Hematopoietic multipotent progenitor cell treated with erythropoietin and hydrocortisone succinate and interleukin-3 and kit ligand, for 4 days (in vitro differentiated cells): ENCODE results near the gene C3.
"Not testable (repeated sequence)": the region's sequence is repeated elsewhere in the genome, so short reads cannot be mapped to it uniquely, and the experiment has no call there.

ENCODE experiments used
- DNase-seq: peaks from one replicate; pipeline ENCODE4 v3.0.0-alpha.2; 2015

C3 gene

DNA sequence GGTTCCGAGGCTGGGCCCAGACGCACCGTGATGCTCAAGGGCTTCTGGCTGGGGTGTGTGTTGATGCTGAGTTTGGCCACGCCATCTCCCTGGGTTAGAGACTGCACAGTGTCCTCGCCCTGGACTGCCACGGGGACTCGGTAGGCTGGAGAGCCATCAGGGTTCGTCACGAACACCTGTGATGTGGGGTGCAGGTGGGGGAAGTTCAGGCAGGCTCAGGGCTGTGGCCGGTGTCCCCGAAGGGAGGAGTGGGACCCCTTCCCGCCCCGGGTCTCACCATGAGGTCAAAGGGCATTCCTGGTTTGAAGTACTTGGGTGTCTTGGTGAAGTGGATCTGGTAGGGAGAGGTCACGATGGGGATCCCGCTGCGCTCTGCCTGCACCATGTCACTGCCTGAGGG is 8.2 kb downstream of the C3 start:
- DNase-seq: no peak

DNA sequence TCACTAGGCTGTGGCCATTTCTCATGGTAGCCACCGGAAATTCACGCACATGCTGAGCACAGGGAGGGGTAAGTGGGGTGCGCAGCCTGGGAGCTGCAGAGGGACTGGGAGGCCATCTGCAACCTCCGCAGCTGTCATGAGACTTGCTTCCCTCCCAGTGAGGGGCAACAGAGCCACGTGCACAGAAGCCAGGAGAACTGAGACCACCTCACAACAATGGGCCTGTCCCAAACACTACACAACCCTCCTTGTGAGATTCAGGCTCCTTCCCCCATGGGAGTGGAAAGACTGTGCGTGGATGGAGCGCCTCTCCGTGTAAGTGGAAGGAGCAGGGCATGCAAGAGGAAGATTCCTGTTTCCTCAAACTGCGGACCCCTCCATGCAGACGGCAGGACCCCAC is 8.8 kb downstream of the C3 start:
- no peak for DNase-seq

DNA sequence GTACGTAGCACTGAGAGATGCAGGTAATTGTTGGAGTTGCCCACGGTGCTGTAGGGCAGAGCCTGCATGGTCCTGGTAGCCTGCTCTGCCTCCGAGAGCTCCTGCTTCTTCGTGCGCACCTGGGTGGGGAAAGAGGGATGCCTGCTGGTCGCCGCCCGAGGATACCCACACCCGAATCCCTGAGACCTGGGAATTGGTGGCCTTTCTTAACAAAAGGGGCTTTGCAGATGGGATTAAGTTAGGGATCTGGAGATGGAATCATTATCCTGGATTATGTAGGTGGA is 9.4 kb downstream of the C3 start:
- DNase-seq: no peak

DNA sequence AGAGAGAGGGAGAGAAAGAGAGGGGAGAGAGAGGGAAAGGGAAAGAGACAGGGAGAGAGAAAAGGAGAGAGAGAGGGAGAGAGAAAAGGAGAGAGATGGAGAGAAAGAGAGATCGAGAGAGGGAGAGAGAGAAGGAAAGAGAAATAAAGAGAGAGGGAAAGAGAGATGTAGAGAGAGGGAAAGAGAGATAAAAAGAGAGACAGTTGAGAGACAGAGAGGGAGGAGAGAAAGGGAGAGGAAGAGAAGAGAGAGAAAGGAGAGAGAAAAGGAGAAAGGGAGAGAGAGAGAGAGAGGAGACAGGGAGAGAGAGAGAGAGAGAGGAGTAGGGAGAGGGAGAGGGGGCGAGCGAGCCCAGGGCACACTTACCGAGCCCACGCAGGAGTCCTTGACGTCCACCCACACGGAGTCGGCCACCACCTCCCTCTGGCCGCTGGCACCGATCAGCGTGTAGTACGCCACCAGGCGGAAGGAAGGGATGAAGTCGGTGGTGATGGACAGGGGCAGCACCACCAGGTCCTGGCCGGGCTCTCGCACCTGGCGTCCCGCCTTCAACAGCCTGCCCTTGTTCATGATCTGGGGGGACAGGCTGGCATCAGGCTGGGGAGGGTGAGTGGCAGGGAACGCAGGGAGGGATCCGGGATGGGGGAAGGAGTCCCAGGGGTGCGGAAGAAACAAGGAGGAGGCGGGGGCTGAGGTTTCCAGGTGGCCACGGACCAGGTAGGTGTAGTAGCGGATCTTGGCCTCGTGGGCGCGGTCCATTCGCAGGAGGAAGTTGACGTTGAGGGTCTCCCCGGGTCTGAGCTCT is 10.0 kb downstream of the C3 start:
- no peak for DNase-seq

DNA sequence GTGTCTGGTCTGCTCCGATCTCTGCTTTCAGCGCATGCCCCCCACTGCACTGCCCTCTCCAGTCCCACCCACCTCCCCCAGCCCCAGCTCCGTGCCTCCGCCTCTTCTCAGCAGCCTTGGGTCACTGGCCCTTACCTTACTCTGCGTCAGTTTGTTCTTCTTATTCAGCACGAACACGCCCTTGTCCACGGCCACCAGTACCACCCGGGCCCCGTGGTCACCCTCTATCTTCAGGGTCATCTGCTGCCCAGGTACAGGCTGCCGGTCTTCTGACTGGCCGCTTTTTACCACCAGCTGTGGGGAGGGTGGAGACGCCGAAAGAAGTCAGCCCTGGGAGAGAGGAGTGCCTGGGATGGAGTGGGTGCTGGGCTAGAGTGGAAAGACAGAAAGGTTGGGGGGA is 10.9 kb downstream of the C3 start:
- no peak for DNase-seq

DNA sequence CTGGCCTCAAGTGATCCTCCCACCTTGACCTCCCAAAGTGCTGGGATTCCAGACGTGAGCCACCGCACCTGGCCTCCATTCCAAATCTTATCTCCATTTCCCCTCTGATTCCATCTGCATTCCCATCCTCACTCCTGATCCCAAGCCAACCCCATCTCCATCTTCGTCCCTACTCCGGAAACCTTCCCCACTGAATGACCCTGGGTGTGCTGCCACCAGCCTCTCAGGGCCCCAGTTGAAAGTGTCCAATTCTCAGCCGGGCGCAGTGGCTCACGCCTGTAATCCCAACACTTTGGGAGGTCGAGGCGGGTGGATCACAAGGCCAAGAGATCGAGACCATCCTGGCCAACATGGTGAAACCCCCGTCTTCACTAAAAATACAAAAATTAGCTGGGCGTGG is 11.5 kb downstream of the C3 start:
- not testable (repeated sequence) for DNase-seq

DNA sequence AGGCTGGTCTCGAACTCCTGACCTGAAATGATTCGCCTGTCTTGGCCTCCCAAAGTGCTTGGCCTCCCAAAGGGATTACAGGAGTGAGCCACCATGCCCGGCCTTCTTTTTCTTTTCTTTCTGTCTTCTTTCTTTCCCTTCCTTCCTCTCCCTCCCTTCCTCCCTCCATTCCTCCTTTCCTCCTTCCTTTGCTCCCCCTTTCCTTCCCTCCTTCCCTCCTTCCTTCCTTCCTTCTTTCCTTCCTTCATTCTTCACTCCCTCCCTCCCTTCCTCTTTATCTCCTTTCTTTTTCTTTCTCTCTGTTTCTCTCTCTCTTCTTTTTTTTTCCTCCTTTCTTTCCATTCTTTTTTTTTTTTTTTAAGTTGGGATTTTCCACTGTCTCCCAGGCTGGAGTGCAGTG is 12.1 kb downstream of the C3 start:
- DNase-seq: no peak

DNA sequence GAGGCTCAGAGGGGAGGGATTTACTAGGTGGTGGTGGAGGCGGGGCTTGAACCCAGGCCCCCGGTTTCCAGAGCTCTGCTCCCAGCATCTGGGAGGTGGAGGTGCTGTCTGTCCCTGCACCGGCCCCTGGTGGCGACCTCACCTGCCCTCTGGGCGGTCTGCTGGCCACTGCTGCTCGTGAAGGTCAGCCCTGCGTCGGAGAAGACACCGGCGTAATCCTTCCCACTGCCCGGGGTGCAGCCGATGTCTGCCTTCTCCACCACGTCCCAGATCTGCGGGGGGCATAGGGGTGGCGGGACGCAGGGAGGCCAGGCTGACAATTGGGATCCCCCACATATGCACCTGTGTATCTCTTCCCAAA is 12.8 kb downstream of the C3 start:
- no peak for DNase-seq

DNA sequence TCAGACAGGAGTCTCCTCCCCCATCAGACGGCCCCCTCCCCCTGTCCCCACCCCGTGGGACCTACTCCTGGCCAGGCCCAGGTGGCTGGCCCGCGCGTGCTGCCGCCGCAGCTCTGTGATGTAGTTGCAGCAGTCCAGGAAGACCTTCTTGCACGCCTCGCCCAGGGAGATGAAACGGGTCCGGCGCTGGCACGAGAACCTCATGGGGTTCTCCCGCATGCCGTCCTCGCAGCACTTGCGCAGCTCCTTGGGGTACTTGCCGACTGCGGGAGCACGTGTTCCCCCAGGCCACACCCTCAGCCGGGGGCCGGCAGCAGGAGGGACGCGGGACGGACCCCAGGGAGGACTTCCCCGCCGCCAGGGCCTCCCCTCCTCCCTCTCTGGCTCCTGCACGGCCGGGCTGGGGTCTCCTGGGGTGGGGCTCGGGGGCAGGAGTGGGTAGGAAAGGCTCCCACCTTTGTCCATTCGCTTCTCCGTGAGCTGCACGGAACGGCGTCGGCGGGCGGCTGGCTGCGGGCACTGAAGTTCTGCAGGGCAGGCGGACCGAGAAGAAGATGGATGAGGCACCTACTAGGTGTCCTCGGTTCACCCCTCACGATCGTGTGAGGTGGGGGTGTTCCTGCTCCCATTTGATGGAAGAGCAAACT is 13.3 kb downstream of the C3 start:
- no peak for DNase-seq

DNA sequence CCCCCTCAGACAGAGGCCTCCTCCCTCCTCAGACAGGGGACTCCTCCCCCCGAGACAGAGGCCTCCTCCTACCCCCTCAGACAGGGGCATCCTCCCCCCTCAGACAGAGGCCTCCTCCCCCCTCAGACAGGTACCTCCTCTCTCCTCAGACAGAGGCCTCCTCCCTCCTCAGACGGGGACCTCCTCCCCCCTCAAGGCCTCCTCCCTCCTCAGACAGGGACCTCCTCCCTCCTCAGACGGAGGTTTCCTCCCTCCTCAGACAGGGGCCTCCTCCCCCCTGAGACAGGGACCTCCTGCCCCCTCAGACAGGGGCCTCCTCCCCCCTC is 13.9 kb downstream of the C3 start:
- DNase-seq: no peak

DNA sequence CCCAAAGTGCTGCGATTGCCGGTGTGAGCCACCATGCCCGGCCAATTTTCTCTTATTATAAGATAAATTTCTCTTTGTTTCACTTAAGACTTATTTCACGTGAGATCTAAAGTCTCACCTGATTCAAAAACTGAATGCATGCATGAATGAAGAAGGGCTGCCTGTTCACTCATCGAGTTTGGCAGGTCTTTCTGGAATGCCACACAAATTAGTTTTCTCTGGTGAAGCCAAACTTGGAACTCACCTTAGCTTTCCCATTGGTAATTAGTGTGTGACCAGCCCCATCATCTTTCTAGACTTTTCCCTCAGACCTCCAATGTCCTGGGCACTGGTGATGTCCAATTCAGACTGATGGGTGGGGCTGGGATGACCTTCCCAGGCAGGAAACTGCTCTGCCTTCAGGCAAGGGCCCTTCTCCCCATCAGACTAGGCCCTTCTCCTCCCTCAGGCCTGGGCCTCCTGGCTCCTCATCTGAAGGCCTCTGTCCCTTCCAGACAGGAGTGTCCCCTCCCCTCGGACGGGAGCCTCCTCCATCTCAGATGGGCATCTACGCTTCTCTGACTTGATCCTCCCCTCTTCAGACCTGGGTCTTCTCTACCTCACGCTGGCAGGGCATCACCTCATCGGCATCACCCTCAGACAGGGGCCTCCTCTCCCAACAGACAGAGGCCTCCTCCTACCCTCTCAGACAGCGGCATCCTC is 14.4 kb downstream of the C3 start:
- DNase-seq: no peak

DNA sequence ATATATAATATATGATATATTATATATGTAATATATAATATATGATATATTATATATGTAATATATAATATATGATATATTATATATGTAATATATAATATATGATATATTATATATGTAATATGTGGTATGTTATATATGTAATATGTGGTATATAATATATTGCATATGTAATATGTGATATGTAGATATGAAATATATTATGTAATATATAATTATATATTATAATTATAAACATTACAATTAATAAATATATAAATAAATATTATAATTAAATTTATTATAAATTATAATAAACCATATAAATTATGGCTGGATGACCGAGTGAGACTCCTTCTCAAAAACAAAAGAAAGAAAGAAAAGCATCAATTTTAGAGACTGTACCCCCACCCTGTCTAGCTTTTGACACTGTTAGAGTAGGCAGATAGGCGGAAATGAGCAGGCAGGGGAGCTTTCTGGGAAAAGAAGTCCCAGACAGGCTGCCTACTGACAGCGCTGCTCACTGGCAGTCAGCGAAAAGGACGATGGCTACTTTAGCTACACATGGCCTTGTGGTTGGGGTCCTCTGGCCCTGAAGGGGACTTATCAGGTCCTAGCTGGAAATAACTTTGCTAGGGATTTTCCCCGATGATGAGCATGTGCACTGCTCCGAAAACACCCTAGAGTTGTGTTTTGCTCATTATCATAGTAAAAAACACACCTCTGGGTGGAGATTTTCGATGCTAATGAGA is 19.7 kb downstream of the C3 start:
- no peak for DNase-seq

DNA sequence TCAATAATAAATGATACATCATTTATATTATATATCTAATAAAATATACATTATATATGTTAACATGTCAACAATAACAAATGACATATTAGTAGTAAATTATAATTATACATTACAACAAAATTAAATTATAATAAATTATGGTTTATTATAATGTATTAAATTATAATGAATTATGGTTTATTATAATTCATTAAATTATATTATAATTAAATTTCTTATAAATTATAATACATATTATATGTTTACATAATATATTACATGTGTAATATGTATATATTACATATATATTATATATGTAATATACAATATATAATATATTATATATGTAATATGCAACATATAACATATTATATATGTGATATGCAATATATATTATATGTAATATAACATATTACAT is 20.5 kb downstream of the C3 start:
- DNase-seq: no peak

DNA sequence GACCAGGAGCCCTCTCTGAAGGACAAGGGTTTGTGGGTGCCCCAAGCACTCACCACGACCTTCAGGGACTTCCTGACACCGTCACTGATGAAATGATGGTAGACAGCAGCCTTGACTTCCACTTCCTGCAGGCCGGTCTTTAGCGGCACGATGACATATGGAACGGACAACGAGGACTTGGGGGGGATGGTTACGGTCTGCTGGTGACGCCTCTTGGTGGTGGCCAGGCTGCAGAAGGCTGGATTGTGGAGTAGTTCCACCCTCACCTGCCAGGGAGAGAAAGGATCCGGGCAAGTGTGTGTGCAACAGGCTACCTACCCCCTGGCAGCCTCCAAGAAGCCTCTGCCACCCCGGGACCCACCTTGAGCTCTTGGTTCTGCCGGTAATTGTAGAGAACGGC is 23.2 kb downstream of the C3 start:
- DNase-seq: peak; percentile 41

DNA sequence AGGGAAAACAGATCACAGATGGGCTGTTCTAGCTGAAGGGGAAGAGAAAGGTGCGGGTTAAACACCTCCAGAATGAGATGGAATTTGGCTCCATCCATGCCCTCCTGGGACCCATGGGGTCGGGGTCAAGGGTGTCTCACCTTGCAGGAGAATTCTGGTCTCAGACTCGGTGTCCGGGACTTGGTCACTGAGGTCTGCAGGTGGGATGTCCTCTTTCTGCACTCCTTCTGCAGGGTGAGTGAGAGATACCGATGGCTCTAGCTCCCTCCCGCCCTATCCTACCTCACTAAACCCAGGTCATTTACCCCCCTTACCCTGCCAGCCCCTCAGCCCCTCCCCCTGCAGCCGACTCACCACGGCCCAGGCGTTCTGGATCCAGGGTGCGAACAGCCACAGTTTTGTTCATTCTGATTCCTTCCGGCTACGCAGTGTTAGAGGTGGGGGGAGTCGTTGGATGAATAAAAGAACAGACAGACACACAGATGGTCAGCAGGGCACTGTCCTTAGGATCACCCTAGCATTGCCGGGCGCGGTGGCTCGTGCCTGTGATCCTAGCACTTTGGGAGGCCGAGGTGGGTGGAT is 24.1 kb downstream of the C3 start:
- DNase-seq: no peak

DNA sequence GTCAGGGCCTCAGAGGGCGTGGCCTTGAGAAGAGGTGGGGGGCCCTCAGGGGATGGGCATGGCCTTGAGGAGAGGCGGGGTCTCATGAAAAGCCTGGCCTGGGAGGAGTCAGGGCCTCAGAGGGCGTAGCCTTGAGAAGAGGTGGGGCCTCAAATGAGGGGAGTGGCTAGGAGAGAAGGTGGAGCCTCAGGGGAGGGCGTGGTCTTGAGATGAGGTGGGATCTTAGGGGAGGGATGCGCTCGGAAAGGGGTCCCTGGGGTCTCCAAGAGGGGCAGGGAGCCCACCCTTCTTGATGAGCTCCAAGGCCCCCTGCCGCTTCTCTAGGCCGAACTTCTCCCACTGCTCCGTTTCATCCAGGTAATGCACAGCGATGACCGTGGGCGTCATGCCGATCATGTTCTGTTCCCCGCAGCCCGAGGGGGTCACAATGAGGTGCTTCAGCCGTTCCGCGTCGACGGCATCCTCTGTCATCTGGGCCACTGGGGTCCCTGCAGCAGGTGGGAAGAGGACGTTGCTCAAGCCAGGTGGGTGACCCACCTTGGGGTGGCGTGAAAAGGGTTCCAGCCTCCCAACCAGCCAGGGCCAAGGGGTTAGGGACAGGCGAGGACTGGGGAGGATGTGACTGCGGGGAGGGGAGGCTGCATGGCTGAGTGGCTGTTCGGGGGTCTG is 26.2 kb downstream of the C3 start:
- peak; percentile 45 for DNase-seq

DNA sequence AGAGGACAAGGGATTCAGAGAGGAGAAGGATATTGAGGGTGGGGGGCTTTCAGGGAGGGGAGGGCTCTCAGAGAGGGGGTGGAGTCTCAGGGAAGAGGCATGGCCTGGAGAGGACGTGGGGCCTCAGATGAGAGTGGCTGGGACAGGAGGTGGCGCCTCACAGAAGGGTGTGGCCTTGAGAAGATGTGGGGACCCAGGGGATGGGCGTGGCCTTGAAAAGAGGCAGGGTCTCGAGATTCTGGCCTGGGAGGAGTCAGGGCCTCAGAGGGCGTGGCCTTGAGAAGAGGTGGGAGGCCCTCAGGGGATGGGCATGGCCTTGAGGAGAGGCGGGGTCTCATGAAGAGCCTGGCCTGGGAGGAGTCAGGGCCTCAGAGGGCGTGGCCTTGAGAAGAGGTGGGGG is 26.8 kb downstream of the C3 start:
- DNase-seq: peak; percentile 80

DNA sequence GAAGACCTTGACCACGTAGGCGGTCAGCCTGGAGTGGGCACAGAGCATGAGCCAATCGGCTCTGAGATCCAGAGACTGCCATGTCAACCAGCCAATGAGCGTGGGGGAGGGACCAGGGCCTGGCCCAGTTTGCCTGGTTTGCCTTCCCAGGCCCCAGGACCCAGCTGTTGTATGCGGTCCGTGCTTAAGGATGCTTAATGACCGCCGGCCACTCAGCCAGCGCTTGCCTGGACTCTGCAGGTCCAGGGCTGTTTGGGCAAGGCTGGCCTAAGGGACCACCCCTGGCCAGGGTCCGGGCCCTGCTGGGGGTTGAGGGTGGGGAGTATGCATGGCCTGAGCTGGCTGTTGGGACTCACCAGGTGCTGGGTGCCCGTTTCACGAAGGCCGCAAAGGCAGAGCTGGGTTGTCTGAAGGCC is 27.4 kb downstream of the C3 start:
- no peak for DNase-seq

DNA sequence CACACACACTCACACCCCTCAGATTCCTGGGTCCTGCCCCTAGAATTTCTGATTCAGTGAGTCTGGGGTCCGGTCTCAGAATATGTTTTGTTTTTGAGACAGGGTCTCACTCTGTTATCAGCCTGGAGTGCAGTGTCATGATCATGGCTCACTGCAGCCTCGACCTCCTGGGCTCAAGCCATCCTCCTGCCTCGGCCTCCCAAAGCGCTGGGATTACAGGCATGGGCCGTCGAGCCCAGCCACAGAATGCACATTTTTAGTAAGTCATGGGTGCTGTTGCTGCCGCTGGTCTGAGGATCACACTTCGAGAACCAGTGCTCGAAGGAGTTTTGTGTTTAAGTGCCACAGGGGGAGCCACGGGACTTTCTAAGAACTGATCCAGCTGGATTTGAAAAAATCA is 28.4 kb downstream of the C3 start:
- no peak for DNase-seq

DNA sequence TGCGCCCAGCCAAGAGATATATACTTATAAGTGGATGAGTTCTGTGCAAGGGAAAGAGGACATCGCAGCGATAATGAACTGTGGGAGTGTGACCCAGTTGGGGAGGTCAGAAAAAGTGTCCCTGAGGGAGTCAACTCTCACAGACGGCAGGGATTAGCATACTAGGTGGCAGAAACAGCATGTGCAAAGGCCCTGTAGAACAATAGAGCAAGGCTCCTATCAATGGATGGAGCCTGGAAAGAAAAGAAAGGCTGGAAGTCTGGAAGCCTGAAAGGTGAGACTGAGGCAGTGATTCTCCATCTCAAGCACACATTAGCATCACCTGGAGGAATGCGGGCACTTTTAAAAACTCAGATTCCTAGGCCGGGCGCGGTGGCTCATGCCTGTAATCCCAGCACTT is 29.1 kb downstream of the C3 start:
- no peak for DNase-seq

DNA sequence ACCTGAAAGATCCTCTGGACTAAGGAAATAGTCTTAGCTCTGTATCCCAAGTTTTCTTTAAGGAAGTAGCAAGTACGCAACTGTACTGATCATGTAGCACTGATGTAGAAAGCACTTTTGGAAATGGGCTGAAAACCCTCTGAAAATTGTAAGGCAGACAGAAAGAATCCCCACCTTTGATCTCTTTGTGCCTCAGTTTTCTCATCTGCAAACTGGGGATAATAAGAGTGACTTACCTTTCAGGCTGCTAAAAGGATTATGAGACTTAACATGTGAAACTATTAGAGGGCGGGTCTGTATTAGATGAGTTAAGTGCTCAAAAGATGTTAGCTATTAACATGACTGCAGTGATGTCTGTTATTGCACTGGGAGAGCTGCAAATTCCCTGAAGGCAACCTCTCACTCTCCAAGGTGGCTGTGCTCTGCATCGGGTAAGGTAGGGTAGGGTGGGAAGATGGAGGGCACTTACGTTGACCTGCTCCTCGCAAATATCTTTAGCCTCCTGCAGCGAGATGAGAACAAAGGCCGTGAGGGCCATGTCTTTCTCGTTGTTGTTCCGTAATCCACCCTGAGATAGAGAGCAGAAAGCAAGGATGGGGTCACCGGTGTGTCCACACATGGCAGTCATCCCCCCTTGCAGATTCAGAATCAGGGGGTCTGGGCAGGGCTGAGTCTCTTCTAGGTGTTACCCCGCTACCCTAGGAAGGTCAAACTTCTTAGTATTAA is 30.1 kb downstream of the C3 start:
- no peak for DNase-seq

DNA sequence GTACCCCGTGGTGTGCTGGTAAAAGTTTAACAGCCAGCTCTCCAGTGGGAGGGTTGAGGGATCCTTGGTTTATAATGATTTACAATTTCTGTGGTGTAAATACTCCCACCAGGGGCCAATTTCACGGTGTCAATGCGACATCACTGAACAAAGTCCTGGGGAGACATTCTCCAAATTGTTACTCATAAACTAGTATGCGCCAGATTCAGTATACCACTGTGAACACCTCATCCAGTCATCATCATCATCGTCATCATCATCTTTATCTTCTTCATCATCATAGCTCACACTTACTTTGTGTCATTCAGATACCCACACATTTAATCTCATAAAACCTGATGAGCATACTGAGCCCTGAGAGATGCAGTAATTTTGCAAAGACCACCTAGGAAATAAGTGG is 33.3 kb downstream of the C3 start:
- no peak for DNase-seq

DNA sequence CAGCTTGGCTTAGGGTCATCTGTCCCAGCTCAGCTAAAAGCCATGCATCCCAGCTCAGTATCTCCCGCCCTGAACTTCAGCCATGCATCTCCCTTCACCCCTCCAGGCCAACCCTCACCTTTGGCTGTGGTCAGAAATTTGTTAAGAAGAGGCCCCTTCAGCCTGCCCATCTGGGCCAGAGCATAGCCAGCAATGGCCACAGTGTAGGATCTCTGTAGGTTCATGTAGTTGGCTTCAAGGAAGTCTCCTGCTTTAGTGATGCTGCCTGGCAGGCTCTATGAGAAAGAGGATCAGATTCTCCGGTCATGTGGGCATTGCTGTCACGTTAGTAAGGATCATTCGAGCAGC is 33.8 kb downstream of the C3 start:
- DNase-seq: no peak
